GM23338 (cell line): ENCODE results near the gene SRP68. TPM values are rescaled to one million over a fixed set of nuclear protein-coding genes. Genes with fewer than 3 reads are reported as not detected.
A peak's percentile ranks its signal among the peaks of the same experiment; 100 is the strongest.

Experiments
- ATAC-seq: fragments of 200-7000 bp; cut with Tn5 transposase; 3 replicates; pipeline ENCODE4 v1.9.1; 2020
- DNase-seq: peaks from one replicate; pipeline ENCODE4 v3.0.0-alpha.2; 2015; ENCODE audit warnings: low spot score
- H2AFZ ChIP-seq: fragments of 200-600 bp; sonication (generic); 2 replicates; pipeline ENCODE4 v1.8.0; 2016; ENCODE audit warnings: antibody characterized with exemption, mild to moderate bottlenecking, moderate library complexity
- H3F3A ChIP-seq: fragments of 200-600 bp; sonication (generic); replicated peaks from 2 replicates; pipeline ENCODE4 v1.8.0; 2017; ENCODE audit warnings: antibody characterized with exemption, mixed run types, low read depth
- H3K27ac ChIP-seq: fragments of 200-600 bp; sonication (generic); 2 replicates; pipeline ENCODE4 v1.6.1; 2016; ENCODE audit warnings: low read depth
- H3K27me3 ChIP-seq: fragments of 200-600 bp; sonication (generic); 2 replicates; pipeline ENCODE4 v1.8.0; 2016; ENCODE audit warnings: mild to moderate bottlenecking, mixed run types, moderate library complexity; ENCODE audit not compliant: insufficient read depth
- H3K36me3 ChIP-seq: fragments of 200-600 bp; sonication (generic); 2 replicates; pipeline ENCODE4 v1.8.0; 2016; ENCODE audit warnings: mild to moderate bottlenecking; ENCODE audit not compliant: insufficient read depth
- H3K4me1 ChIP-seq: fragments of 200-600 bp; sonication (generic); 2 replicates; pipeline ENCODE4 v1.8.0; 2016; ENCODE audit warnings: mild to moderate bottlenecking, moderate library complexity; ENCODE audit not compliant: insufficient read depth
- H3K4me2 ChIP-seq: fragments of 200-600 bp; sonication (generic); 2 replicates; pipeline ENCODE4 v1.7.1; 2017; ENCODE audit warnings: mixed run types
- H3K4me3 ChIP-seq: fragments of 200-600 bp; sonication (generic); 2 replicates; pipeline ENCODE4 v1.6.1; 2016; ENCODE audit warnings: mixed run types
- H3K79me2 ChIP-seq: fragments of 200-600 bp; sonication (generic); replicated peaks from 2 replicates; pipeline ENCODE4 v1.8.0; 2017; ENCODE audit warnings: mild to moderate bottlenecking; ENCODE audit not compliant: insufficient read depth
- H3K9me2 ChIP-seq: fragments of 200-600 bp; sonication (generic); 2 replicates; pipeline ENCODE4 v1.8.0; 2017; ENCODE audit not compliant: insufficient read depth
- H4K20me1 ChIP-seq: fragments of 200-600 bp; sonication (generic); replicated peaks from 2 replicates; pipeline ENCODE4 v1.8.0; 2017; ENCODE audit warnings: mild to moderate bottlenecking; ENCODE audit not compliant: insufficient read depth
- H3K27ac Mint-ChIP-seq: 2 replicates; pipeline ENCODE4 v1.8.0; 2020; ENCODE audit warnings: inconsistent platforms, mild to moderate bottlenecking, moderate library complexity, mixed read lengths
- H3K27me3 Mint-ChIP-seq: 3 replicates; pipeline ENCODE4 v1.8.0; 2022; ENCODE audit warnings: low read depth, mild to moderate bottlenecking, moderate library complexity, mixed read lengths, inconsistent platforms; ENCODE audit not compliant: insufficient read depth, poor library complexity
- H3K36me3 Mint-ChIP-seq: 3 replicates; pipeline ENCODE4 v1.8.0; 2021; ENCODE audit warnings: low read depth, mild to moderate bottlenecking, inconsistent platforms, moderate library complexity, mixed read lengths
- H3K4me1 Mint-ChIP-seq: 3 replicates; pipeline ENCODE4 v1.8.0; 2020; ENCODE audit warnings: mild to moderate bottlenecking, inconsistent platforms, mixed read lengths
- H3K4me3 Mint-ChIP-seq: 3 replicates; pipeline ENCODE4 v1.8.0; 2021; ENCODE audit warnings: moderate library complexity, mild to moderate bottlenecking, inconsistent platforms, mixed read lengths
- H3K9me3 Mint-ChIP-seq: 3 replicates; pipeline ENCODE4 v1.8.0; 2020; ENCODE audit warnings: moderate library complexity, mild to moderate bottlenecking, inconsistent platforms, mixed read lengths
- EZH2phosphoT487 ChIP-seq: fragments of 200-600 bp; sonication (generic); IDR thresholded peaks from one replicate; pipeline ENCODE4 v1.8.1; 2018; ENCODE audit warnings: antibody characterized with exemption; ENCODE audit not compliant: unreplicated experiment
- JUNB ChIP-seq: IDR thresholded peaks from one replicate; pipeline ENCODE4 v1.6.1; 2016; ENCODE audit warnings: antibody characterized with exemption; ENCODE audit not compliant: unreplicated experiment
- POLR2AphosphoS5 ChIP-seq: IDR thresholded peaks from 2 replicates; pipeline ENCODE4 v1.6.1; 2016; ENCODE audit warnings: antibody characterized with exemption, low read depth
- ZNF114 ChIP-seq: fragments of 250-450 bp; sonication (Bioruptor Pico); IDR thresholded peaks from 2 replicates; pipeline ENCODE4 v1.5.0; 2020; ENCODE audit warnings: mild to moderate bottlenecking, moderate library complexity
- polyA plus RNA-seq: library from polyadenylated mRNA; unstranded; fragments of >200 nt; fragmentation: Nextera tagmentation; extraction: Ambion mirVana; gene quantifications from 2 replicates; pipeline ENCODE4 v1.2.1, GENCODE V29; 2016
- total RNA-seq: library from RNA; depleted of rRNA; stranded (reverse); fragments of >200 nt; shearing (Covaris generic); gene quantifications from 2 replicates; pipeline ENCODE4 v1.2.3, GENCODE V29; 2014
- TF ChIP-seq, protein P1 (sequence below): fragments of 250-450 bp; sonication (Bioruptor Pico); IDR thresholded peaks from 2 replicates; pipeline ENCODE4 v1.5.0; 2020; ENCODE audit warnings: mild to moderate bottlenecking, moderate library complexity

SRP68 gene
- total and polyA plus RNA-seq, 2 experiments from 2014 or later = 30.7 to 62.8 TPM

DNA sequence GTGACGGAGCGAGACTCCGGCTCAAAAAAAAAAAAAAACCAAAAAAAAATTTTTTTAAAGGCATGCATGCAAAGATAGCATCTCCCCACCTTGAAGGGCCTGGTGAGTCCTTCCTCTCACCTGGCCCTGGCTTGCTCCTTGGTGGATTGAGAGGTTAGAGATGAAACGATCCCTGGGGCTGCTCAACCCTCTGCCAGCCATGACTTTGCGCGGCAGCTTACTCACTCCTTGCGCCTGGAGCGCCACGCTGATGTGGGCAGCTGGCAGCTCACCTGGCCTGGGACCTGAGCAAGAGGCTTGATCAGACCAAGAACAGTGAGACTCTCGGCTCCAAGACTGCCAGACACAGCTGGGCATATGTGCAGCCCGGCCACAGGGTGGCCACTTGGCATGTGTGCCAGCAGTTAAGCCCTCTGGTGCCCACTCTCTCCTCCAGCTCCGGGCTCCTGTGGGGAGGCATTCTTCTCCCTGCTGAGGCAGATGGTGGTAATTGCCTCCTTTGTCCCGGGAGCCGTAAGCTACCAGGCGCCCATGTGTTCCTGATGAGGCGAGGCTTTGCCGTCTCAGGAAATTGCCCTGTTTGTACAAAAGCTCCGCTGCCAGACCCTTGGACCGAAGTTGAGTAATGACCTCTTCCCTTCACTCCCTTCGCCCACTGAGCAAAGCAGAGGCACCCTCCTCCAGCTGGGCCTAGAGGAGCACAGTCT is 40.1 kb downstream of the SRP68 start (continued):
- TF ChIP-seq, protein P1, sequence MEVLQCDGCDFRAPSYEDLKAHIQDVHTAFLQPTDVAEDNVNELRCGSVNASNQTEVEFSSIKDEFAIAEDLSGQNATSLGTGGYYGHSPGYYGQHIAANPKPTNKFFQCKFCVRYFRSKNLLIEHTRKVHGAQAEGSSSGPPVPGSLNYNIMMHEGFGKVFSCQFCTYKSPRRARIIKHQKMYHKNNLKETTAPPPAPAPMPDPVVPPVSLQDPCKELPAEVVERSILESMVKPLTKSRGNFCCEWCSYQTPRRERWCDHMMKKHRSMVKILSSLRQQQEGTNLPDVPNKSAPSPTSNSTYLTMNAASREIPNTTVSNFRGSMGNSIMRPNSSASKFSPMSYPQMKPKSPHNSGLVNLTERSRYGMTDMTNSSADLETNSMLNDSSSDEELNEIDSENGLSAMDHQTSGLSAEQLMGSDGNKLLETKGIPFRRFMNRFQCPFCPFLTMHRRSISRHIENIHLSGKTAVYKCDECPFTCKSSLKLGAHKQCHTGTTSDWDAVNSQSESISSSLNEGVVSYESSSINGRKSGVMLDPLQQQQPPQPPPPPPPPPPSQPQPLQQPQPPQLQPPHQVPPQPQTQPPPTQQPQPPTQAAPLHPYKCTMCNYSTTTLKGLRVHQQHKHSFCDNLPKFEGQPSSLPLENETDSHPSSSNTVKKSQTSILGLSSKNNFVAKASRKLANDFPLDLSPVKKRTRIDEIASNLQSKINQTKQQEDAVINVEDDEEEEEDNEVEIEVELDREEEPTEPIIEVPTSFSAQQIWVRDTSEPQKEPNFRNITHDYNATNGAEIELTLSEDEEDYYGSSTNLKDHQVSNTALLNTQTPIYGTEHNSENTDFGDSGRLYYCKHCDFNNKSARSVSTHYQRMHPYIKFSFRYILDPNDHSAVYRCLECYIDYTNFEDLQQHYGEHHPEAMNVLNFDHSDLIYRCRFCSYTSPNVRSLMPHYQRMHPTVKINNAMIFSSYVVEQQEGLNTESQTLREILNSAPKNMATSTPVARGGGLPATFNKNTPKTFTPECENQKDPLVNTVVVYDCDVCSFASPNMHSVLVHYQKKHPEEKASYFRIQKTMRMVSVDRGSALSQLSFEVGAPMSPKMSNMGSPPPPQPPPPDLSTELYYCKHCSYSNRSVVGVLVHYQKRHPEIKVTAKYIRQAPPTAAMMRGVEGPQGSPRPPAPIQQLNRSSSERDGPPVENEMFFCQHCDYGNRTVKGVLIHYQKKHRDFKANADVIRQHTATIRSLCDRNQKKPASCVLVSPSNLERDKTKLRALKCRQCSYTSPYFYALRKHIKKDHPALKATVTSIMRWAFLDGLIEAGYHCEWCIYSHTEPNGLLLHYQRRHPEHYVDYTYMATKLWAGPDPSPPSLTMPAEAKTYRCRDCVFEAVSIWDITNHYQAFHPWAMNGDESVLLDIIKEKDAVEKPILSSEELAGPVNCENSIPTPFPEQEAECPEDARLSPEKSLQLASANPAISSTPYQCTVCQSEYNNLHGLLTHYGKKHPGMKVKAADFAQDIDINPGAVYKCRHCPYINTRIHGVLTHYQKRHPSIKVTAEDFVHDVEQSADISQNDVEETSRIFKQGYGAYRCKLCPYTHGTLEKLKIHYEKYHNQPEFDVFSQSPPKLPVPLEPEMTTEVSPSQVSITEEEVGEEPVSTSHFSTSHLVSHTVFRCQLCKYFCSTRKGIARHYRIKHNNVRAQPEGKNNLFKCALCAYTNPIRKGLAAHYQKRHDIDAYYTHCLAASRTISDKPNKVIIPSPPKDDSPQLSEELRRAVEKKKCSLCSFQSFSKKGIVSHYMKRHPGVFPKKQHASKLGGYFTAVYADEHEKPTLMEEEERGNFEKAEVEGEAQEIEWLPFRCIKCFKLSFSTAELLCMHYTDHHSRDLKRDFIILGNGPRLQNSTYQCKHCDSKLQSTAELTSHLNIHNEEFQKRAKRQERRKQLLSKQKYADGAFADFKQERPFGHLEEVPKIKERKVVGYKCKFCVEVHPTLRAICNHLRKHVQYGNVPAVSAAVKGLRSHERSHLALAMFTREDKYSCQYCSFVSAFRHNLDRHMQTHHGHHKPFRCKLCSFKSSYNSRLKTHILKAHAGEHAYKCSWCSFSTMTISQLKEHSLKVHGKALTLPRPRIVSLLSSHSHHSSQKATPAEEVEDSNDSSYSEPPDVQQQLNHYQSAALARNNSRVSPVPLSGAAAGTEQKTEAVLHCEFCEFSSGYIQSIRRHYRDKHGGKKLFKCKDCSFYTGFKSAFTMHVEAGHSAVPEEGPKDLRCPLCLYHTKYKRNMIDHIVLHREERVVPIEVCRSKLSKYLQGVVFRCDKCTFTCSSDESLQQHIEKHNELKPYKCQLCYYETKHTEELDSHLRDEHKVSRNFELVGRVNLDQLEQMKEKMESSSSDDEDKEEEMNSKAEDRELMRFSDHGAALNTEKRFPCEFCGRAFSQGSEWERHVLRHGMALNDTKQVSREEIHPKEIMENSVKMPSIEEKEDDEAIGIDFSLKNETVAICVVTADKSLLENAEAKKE (CRISPR knock-in tag) = no peak

DNA sequence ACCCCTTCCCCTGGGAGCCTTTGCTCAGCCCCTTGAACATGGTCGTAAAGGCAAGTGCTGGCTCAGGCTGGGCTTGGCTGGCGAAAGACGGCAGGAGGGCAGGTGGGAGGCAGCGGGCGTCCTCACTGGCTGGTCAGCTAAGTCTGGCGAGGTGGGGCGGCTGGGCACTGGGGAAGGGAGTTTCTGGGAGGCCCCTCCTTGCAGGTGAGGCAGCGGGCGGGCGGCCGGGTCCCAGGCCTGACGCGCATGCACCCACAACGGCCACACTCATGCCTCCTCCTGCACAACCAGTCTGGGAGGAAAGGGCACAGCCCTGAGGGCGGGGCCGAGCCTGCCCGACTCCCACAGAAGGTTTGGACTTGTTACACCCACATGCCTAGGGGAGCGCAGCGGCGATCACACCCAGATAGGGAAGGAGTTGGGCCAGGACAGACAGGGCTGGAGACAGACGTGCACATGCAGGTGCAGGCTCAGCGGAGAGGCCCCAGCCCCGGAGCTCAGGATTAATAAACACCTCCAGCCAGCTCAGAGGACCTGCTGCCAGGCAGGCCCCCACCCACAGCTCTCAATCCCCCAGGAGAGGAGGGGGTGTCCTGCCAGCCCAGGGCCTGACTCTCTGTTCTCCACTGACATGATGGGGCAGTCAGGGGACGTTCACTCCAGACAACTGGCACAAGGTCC is 45.0 kb downstream of the SRP68 start, which contains the start of gene EVPL:
TSS of gene EVPL (minus strand) at position 148 of the 681 bp plus-strand sequence. CDS start at position 40, 108 bp downstream.
- H3K4me3 Mint-ChIP-seq = no peak within 1 kb of the TSS
- Histone ChIP-seq H3K36me3 (no peaks in the 10 kb centered on the region), H3K9me2 (no peaks in the 10 kb centered on the region), H3K4me3 (no peak within 1 kb of the TSS), H4K20me1 (no peaks in the 10 kb centered on the region), H2AFZ (peak within 1 kb of the TSS; percentile 84; the same call in 1 of the 2 replicates), H3K4me2 (no peak within 1 kb of the TSS), H3K27me3 (no peaks in the 10 kb centered on the region), H3F3A (peaks cover 12% of the 10 kb centered on the region), H3K79me2 (no peaks in the 10 kb centered on the region), H3K4me1 (peaks cover 13% of the 10 kb centered on the region), H3K27ac (no peak within 1 kb of the TSS)
- no peak within 1 kb of the TSS for H3K27ac Mint-ChIP-seq
- DNase-seq (peak; percentile 25), ATAC-seq (peak; percentile 20)
- peaks cover 15% of the 10 kb centered on the region for H3K27me3 Mint-ChIP-seq
- peaks cover 18% of the 10 kb centered on the region for H3K4me1 Mint-ChIP-seq
- TF ChIP-seq ZNF114 (CRISPR knock-in tag) (no peak), EZH2phosphoT487 (no peak), POLR2AphosphoS5 (no peak), JUNB (no peak)
- no peaks in the 10 kb centered on the region for H3K9me3 Mint-ChIP-seq
- H3K36me3 Mint-ChIP-seq = no peaks in the 10 kb centered on the region
